GM19438 (cell line): ENCODE results near the gene EFEMP2.
"Not testable (repeated sequence)": the region's sequence is repeated elsewhere in the genome, so short reads cannot be mapped to it uniquely, and the experiment has no call there.

Source experiments
- ATAC-seq: cut with Tn5 transposase; IDR thresholded peaks from one replicate; pipeline ENCODE4 v1.9.1; 2021; ENCODE audit warnings: low read depth; ENCODE audit not compliant: unreplicated experiment

The EFEMP2 gene

GRCh38 chr11:65833297-65834030 lies 39.1 kb downstream of the EFEMP2 start, which contains the start of gene SNX32:
SNX32 (plus strand) TSS chr11:65833963; CDS start chr11:65834066, 103 bp downstream.
- peak; percentile 94 for ATAC-seq

GRCh38 chr11:65832231-65832630 lies 40.4 kb downstream of the EFEMP2 start:
- ATAC-seq = not testable (repeated sequence)

- no peak for ATAC-seq
Observed at GRCh38 chr11:65829459-65829858, 43.1 kb downstream of the EFEMP2 start.

GRCh38 chr11:65826984-65827735 lies 45.4 kb downstream of the EFEMP2 start:
- ATAC-seq = no peak

GRCh38 chr11:65822776-65823528 lies 49.6 kb downstream of the EFEMP2 start:
- ATAC-seq = no peak

- no peak for ATAC-seq
Observed at GRCh38 chr11:65821107-65821506, 51.5 kb downstream of the EFEMP2 start.

GRCh38 chr11:65817835-65818680 lies 54.5 kb downstream of the EFEMP2 start:
- peak; percentile 54 for ATAC-seq

- ATAC-seq = no peak
Observed at GRCh38 chr11:65817312-65817834, 55.2 kb downstream of the EFEMP2 start.

- ATAC-seq = no peak
Observed at GRCh38 chr11:65816696-65817095, 55.9 kb downstream of the EFEMP2 start.
